ENCODE measurements around the gene SIT1. TPM values are rescaled to one million over a fixed set of nuclear protein-coding genes. Genes with fewer than 3 reads are reported as not detected.

Gene SIT1
- polyA plus RNA-seq, 3 donors = 0.27 to 0.36 TPM; not detected in 1

- intact Hi-C loops (cut with micrococcal nuclease) = no loop called here
- no peak overlapping the region for H3K4me3 Mint-ChIP-seq
- H3K79me2 ChIP-seq (ENCODE audit: insufficient read depth, low read length) = no peaks in the 10 kb centered on the region
These were observed 37.3 kb upstream of the SIT1 start for GRCh38 chr9:35687972-35688557.

GRCh38 chr9:35687306-35687705 lies 36.6 kb upstream of the SIT1 start:
- intact Hi-C loops (cut with micrococcal nuclease) = no loop called here
- no peak overlapping the region for H3K4me3 ChIP-seq (replicated peaks in 1 of 3; ENCODE audit: low read depth in 2 of 3, low read length in 3 of 3)
- H3K4me2 ChIP-seq (replicated peaks; ENCODE audit: extremely low read depth, low read length, poor library complexity, severe bottlenecking) = no peak overlapping the region
- H2AFZ ChIP-seq (ENCODE audit: insufficient read depth, low read depth, low read length, poor library complexity, severe bottlenecking) = no peak overlapping the region
- no peaks in the 10 kb centered on the region for H3K36me3 ChIP-seq (replicated peaks in 1 of 2; ENCODE audit: control insufficient read depth in 1 of 2, insufficient read depth in 2 of 2, low read length in 2 of 2)
- Mint-ChIP-seq H3K27me3 (ENCODE audit: low read depth in 3 of 3) (peaks cover 4 to 24% (median 6%) of the 10 kb centered on the region in 3 donors), H3K4me3 (no peak overlapping the region), H3K27ac (no peak overlapping the region), H3K9me3 (peaks cover 0 to 3% (median 0%) of the 10 kb centered on the region in 7 donors), H3K4me1 (peaks cover 10% of the 10 kb centered on the region), H3K36me3 (no peaks in the 10 kb centered on the region)
- 95% methylated on average over 2 of the region's 2 CpGs for WGBS (ENCODE audit: insufficient coverage)
- peaks cover 14 to 21% of the 10 kb centered on the region in 2 donors for H3K4me1 ChIP-seq (ENCODE audit: control insufficient read depth in 1 of 2, insufficient read depth in 2 of 2, low read length in 2 of 2)
- no peaks in the 10 kb centered on the region for H3K9me3 ChIP-seq (replicated peaks in 1 of 2; ENCODE audit: control insufficient read depth in 1 of 2, insufficient read depth in 1 of 2, low read length in 2 of 2)
- H4K20me1 ChIP-seq (ENCODE audit: insufficient read depth, low read length) = no peaks in the 10 kb centered on the region
- H3K9ac ChIP-seq (ENCODE audit: insufficient read depth, low read length, poor library complexity, severe bottlenecking) = no peak overlapping the region
- H3K79me2 ChIP-seq (ENCODE audit: insufficient read depth, low read length) = no peaks in the 10 kb centered on the region
- TF ChIP-seq CTCF (IDR thresholded peaks at IDR 0.05) = no peak
- peaks cover 0 to 15% of the 10 kb centered on the region in 2 donors for H3K27me3 ChIP-seq (ENCODE audit: control insufficient read depth in 2 of 2, insufficient read depth in 2 of 2, low read length in 2 of 2)
- H3K27ac ChIP-seq (ENCODE audit: low read depth in 1 of 2, low read length in 2 of 2) = no peak overlapping the region
- DNase-seq = no peak

More at GRCh38 chr9:35687972-35688557, 37.3 kb upstream of the SIT1 start:
- no peak for DNase-seq
- 100% methylated on average over 1 of the region's 2 CpGs for WGBS (ENCODE audit: insufficient coverage)
- Mint-ChIP-seq H3K27me3 (ENCODE audit: low read depth in 3 of 3) (peaks cover 4 to 24% (median 6%) of the 10 kb centered on the region in 3 donors), H3K9me3 (peaks cover 0 to 3% (median 0%) of the 10 kb centered on the region in 7 donors), H3K27ac (no peak overlapping the region), H3K4me1 (peaks cover 10% of the 10 kb centered on the region), H3K36me3 (no peaks in the 10 kb centered on the region)
- Histone ChIP-seq H2AFZ (ENCODE audit: insufficient read depth, low read depth, low read length, poor library complexity, severe bottlenecking) (no peak overlapping the region), H3K4me1 (ENCODE audit: control insufficient read depth in 1 of 2, insufficient read depth in 2 of 2, low read length in 2 of 2) (peaks cover 14 to 21% of the 10 kb centered on the region in 2 donors), H3K4me3 (replicated peaks in 1 of 3; ENCODE audit: low read depth in 2 of 3, low read length in 3 of 3) (no peak overlapping the region), H3K27me3 (ENCODE audit: control insufficient read depth in 2 of 2, insufficient read depth in 2 of 2, low read length in 2 of 2) (peaks cover 0 to 15% of the 10 kb centered on the region in 2 donors), H3K36me3 (replicated peaks in 1 of 2; ENCODE audit: control insufficient read depth in 1 of 2, insufficient read depth in 2 of 2, low read length in 2 of 2) (no peaks in the 10 kb centered on the region), H3K9me3 (replicated peaks in 1 of 2; ENCODE audit: control insufficient read depth in 1 of 2, insufficient read depth in 1 of 2, low read length in 2 of 2) (no peaks in the 10 kb centered on the region), H3K4me2 (replicated peaks; ENCODE audit: extremely low read depth, low read length, poor library complexity, severe bottlenecking) (no peak overlapping the region), H4K20me1 (ENCODE audit: insufficient read depth, low read length) (no peaks in the 10 kb centered on the region), H3K27ac (ENCODE audit: low read depth in 1 of 2, low read length in 2 of 2) (no peak overlapping the region), H3K9ac (ENCODE audit: insufficient read depth, low read length, poor library complexity, severe bottlenecking) (no peak overlapping the region)
- TF ChIP-seq CTCF (IDR thresholded peaks at IDR 0.05) = no peak
